ENCODE data around the gene NEK7.

GRCh38 chr1:198278943-198279342 lies 122.1 kb downstream of the NEK7 start:
- TF ChIP-seq CTCF (IDR thresholded peaks at IDR 0.05) (no peak), POLR2A (IDR thresholded peaks at IDR 0.05) (no peak)

Data from suprapubic skin (tissue), 3 donors.